Breast epithelium (tissue), 4 donors: ENCODE results near the gene GMEB1. TPM values are rescaled to one million over a fixed set of nuclear protein-coding genes. Genes with fewer than 3 reads are reported as not detected.
"Not testable (repeated sequence)": the region's sequence is repeated elsewhere in the genome, so short reads cannot be mapped to it uniquely, and the experiment has no call there.

Experiments
- DNase-seq, 2 donors: peaks; one replicate each; pipeline ENCODE4 v3.0.0-alpha.2; 2019; ENCODE audit warnings: low spot score in 2 of 2
- H3K27ac ChIP-seq, 2 donors: fragments of 200-600 bp; sonication (generic) in 1 of 2; one replicate each; pipeline ENCODE4 v1.5.1; 2016 to 2019; ENCODE audit warnings: mild to moderate bottlenecking in 1 of 2
- H3K27me3 ChIP-seq, 2 donors: fragments of 200-600 bp; sonication (generic) in 1 of 2; one replicate each; pipeline versions ENCODE4 v1.5.1 to v1.6.0; 2017 to 2019; ENCODE audit warnings: control low read depth in 1 of 2, mild to moderate bottlenecking in 1 of 2
- H3K36me3 ChIP-seq: fragments of 200-600 bp; one replicate; pipeline ENCODE4 v1.5.1; 2019
- H3K4me1 ChIP-seq, 2 donors: fragments of 200-600 bp; sonication (generic); one replicate each; pipeline ENCODE4 v1.5.1; 2016 to 2019; ENCODE audit warnings: control low read depth in 1 of 2
- H3K4me3 ChIP-seq, 3 donors: fragments of 200-600 bp; sonication (generic); 1 replicate in 2 of 3; 2 replicates in 1 of 3; pipeline ENCODE4 v1.5.1; 2016 to 2019; ENCODE audit warnings: mild to moderate bottlenecking in 3 of 3, moderate library complexity in 2 of 3
- H3K9me3 ChIP-seq, 2 donors: fragments of 200-600 bp; sonication (generic) in 1 of 2; one replicate each; pipeline ENCODE4 v1.5.1; 2016 to 2019; ENCODE audit warnings: control low read depth in 1 of 2
- POLR2A ChIP-seq: fragments of 450-650 bp; IDR thresholded peaks from one replicate; pipeline ENCODE4 v1.6.1; 2016; ENCODE audit warnings: antibody characterized with exemption, mild to moderate bottlenecking, moderate library complexity
- POLR2AphosphoS5 ChIP-seq, 3 donors: sonication (generic); formaldehyde crosslinking; IDR thresholded peaks; one replicate each; pipeline ENCODE4 v1.6.1; 2017; ENCODE audit warnings: antibody characterized with exemption in 3 of 3
- intact Hi-C: fragments of 100-400 bp; cut with DNase I; formaldehyde crosslinking; loops from one replicate; pipeline ENCODE4 v1.15.1; 2023; ENCODE audit warnings: low total_unique reads
- total RNA-seq, 3 donors: library from RNA; depleted of rRNA; stranded (reverse); fragments of >200 nt; gene quantifications; one replicate each; pipeline ENCODE4 v1.1.0, GENCODE V29; 2016
- TF ChIP-seq, protein P1 (sequence below), 3 donors: fragments of 450-650 bp; IDR thresholded peaks; one replicate each; pipeline ENCODE4 v1.5.1; 2016 to 2017; ENCODE audit warnings: antibody characterized with exemption in 3 of 3, mild to moderate bottlenecking in 3 of 3, moderate library complexity in 3 of 3

The GMEB1 gene
- total RNA-seq, 3 donors from 2014 or later, result 7.7 to 11.9 (median 9.8) TPM

- peak; percentile 88 to 89 for DNase-seq
- Histone ChIP-seq H3K36me3 (no peaks in the 10 kb centered on the region), H3K27ac (peak within 1 kb of the TSS; percentile 88 to 90), H3K4me1 (peaks cover 0 to 14% of the 10 kb centered on the region in 2 donors), H3K4me3 (peak within 1 kb of the TSS; percentile 70 to 83 (median 72)), H3K9me3 (no peaks in the 10 kb centered on the region), H3K27me3 (no peaks in the 10 kb centered on the region)
- TF ChIP-seq, protein P1, sequence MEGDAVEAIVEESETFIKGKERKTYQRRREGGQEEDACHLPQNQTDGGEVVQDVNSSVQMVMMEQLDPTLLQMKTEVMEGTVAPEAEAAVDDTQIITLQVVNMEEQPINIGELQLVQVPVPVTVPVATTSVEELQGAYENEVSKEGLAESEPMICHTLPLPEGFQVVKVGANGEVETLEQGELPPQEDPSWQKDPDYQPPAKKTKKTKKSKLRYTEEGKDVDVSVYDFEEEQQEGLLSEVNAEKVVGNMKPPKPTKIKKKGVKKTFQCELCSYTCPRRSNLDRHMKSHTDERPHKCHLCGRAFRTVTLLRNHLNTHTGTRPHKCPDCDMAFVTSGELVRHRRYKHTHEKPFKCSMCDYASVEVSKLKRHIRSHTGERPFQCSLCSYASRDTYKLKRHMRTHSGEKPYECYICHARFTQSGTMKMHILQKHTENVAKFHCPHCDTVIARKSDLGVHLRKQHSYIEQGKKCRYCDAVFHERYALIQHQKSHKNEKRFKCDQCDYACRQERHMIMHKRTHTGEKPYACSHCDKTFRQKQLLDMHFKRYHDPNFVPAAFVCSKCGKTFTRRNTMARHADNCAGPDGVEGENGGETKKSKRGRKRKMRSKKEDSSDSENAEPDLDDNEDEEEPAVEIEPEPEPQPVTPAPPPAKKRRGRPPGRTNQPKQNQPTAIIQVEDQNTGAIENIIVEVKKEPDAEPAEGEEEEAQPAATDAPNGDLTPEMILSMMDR (IDR thresholded peaks at IDR 0.05), result peak; percentile 24 to 57 (median 46)
- TF ChIP-seq POLR2A (peak; percentile 90), POLR2AphosphoS5 (IDR thresholded peaks at IDR 0.05) (peak; percentile 87 to 92 (median 90))
- intact Hi-C loops, result no loop called here
These were observed 25.5 kb upstream of the GMEB1 start, which contains the start of gene TAF12 for GRCh38 chr1:28642847-28643635. TAF12 (minus strand) TSS chr1:28643067; CDS start chr1:28622081, 20,986 bp downstream.

DNA sequence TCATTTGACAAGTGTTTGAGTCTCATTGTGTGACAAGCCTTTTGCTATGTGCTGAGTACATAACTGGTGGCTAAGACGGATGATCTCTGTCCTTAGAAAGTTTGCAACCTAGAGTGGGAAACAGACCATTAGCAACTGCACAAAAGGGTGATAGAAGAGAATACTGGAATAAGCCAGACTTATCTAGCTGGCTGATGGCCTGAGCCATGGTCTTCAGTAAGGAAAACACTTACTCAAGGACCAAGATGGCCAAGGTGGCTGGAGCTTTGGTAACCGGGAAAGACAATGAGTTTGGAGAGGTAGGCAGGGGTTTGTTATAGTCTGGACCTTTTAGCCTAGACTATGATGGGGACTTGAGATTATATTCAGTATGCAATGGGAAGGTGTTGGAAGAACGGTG is 24.1 kb upstream of the GMEB1 start:
- no peak for DNase-seq
- no peaks in the 10 kb centered on the region for H3K9me3 ChIP-seq
- no peaks in the 10 kb centered on the region for H3K27me3 ChIP-seq
- H3K27ac ChIP-seq, result peak overlapping the region; percentile 88 to 90
- peaks cover 4 to 14% of the 10 kb centered on the region in 2 donors for H3K4me1 ChIP-seq
- TF ChIP-seq POLR2AphosphoS5 (IDR thresholded peaks at IDR 0.05) (no peak), POLR2A (no peak)
- TF ChIP-seq, protein P1 (IDR thresholded peaks at IDR 0.05), result no peak
- H3K4me3 ChIP-seq, result peak overlapping the region in 1 of 3 donors; percentile 72
- H3K36me3 ChIP-seq, result no peaks in the 10 kb centered on the region
- intact Hi-C loops, result no loop called here

- H3K4me3 ChIP-seq, H3K27ac ChIP-seq, H3K36me3 ChIP-seq, H3K27me3 ChIP-seq, intact Hi-C loops, DNase-seq, H3K9me3 ChIP-seq: not testable (repeated sequence)
- peaks cover 4 to 14% of the 10 kb centered on the region in 2 donors for H3K4me1 ChIP-seq
These were observed 23.2 kb upstream of the GMEB1 start for GRCh38 chr1:28645406-28645805.

- intact Hi-C loops, result no loop called here
- Histone ChIP-seq H3K4me1 (peaks cover 4 to 14% of the 10 kb centered on the region in 2 donors), H3K9me3 (no peaks in the 10 kb centered on the region), H3K27me3 (no peaks in the 10 kb centered on the region), H3K4me3 (no peak overlapping the region), H3K36me3 (no peaks in the 10 kb centered on the region), H3K27ac (no peak overlapping the region)
- no peak for DNase-seq
- TF ChIP-seq POLR2AphosphoS5 (IDR thresholded peaks at IDR 0.05) (no peak), POLR2A (no peak)
- TF ChIP-seq, protein P1 (IDR thresholded peaks at IDR 0.05), result no peak
These were observed 22.5 kb upstream of the GMEB1 start for GRCh38 chr1:28646040-28646439.

DNA sequence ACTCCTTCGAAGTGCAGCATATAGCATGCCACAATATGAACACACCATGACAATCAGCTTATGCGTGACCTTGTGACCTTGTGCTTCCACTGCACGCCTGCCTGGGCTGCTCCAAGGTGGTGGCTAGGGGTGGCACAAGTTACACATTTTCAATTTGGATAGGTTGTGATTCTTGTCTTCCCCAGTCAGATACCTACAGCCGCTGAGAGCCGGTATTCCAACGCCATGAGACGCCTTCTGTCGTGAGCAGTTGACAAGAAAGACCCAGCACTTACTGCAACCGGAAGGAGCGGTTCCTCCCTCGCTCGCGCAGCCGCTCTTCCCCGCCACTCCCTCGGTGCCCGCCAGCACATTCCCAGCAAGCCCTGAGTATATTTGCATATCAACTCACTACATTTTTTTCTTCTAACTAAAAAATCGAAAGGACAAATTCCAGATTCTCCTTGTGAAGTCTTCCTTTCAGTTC is 20.5 kb upstream of the GMEB1 start:
- DNase-seq, result peak; percentile 91

More for the DNA sequence above, 20.5 kb upstream of the GMEB1 start:
- H3K4me3 ChIP-seq, result peak overlapping the region; percentile 36 to 70 (median 48)
- peaks cover 4 to 6% of the 10 kb centered on the region in 2 donors for H3K4me1 ChIP-seq
- H3K9me3 ChIP-seq, result no peaks in the 10 kb centered on the region
- no peaks in the 10 kb centered on the region for H3K36me3 ChIP-seq
- no peak for TF ChIP-seq POLR2A
- TF ChIP-seq, protein P1 (IDR thresholded peaks at IDR 0.05), result no peak
- TF ChIP-seq POLR2AphosphoS5 (IDR thresholded peaks at IDR 0.05), result no peak
- H3K27me3 ChIP-seq, result no peaks in the 10 kb centered on the region
- intact Hi-C loops, result no loop called here
- H3K27ac ChIP-seq, result peak overlapping the region; percentile 92 to 95
